GM21576 (cell line): ENCODE measurements around the gene TRIM44.
"Not testable (repeated sequence)": the region's sequence is repeated elsewhere in the genome, so short reads cannot be mapped to it uniquely, and the experiment has no call there.

Source experiments
- ATAC-seq: cut with Tn5 transposase; IDR thresholded peaks from one replicate; pipeline ENCODE4 v1.9.1; 2021; ENCODE audit warnings: mild to moderate bottlenecking, moderate library complexity; ENCODE audit not compliant: unreplicated experiment

TRIM44 gene

GRCh38 chr11:35810045-35810645 lies 147.6 kb downstream of the TRIM44 start:
- no peak for ATAC-seq

GRCh38 chr11:35811783-35812182 lies 149.2 kb downstream of the TRIM44 start:
- ATAC-seq, result no peak

GRCh38 chr11:35812828-35813227 lies 150.3 kb downstream of the TRIM44 start:
- ATAC-seq, result no peak

- no peak for ATAC-seq
These were observed 151.6 kb downstream of the TRIM44 start for GRCh38 chr11:35814081-35814695.

- ATAC-seq, result no peak
These were observed 152.2 kb downstream of the TRIM44 start for GRCh38 chr11:35814720-35815305.

GRCh38 chr11:35815556-35816315 lies 153.2 kb downstream of the TRIM44 start:
- ATAC-seq, result no peak

- no peak for ATAC-seq
These were observed 158.0 kb downstream of the TRIM44 start for GRCh38 chr11:35820614-35821013.

GRCh38 chr11:35822815-35823495 lies 160.4 kb downstream of the TRIM44 start:
- no peak for ATAC-seq

- no peak for ATAC-seq
These were observed 161.2 kb downstream of the TRIM44 start for GRCh38 chr11:35823742-35824298.

- no peak for ATAC-seq
These were observed 162.8 kb downstream of the TRIM44 start for GRCh38 chr11:35825386-35825785.

- no peak for ATAC-seq
These were observed 163.4 kb downstream of the TRIM44 start for GRCh38 chr11:35826006-35826405.

- no peak for ATAC-seq
These were observed 164.4 kb downstream of the TRIM44 start for GRCh38 chr11:35826949-35827348.

GRCh38 chr11:35836205-35836604 lies 173.6 kb downstream of the TRIM44 start:
- ATAC-seq, result no peak

- no peak for ATAC-seq
These were observed 175.5 kb downstream of the TRIM44 start for GRCh38 chr11:35838071-35838470.

GRCh38 chr11:35838697-35839367 lies 176.3 kb downstream of the TRIM44 start:
- ATAC-seq, result not testable (repeated sequence)

GRCh38 chr11:35839368-35840161 lies 177.0 kb downstream of the TRIM44 start:
- ATAC-seq, result no peak

GRCh38 chr11:35841733-35842132 lies 179.2 kb downstream of the TRIM44 start:
- ATAC-seq, result no peak

GRCh38 chr11:35842958-35843357 lies 180.4 kb downstream of the TRIM44 start:
- ATAC-seq, result no peak

- ATAC-seq, result no peak
These were observed 182.0 kb downstream of the TRIM44 start for GRCh38 chr11:35844579-35844978.

- ATAC-seq, result no peak
These were observed 183.3 kb downstream of the TRIM44 start for GRCh38 chr11:35845860-35846259.
